Activated naive CD4-positive, alpha-beta T cell treated with anti-CD3 and anti-CD28 coated beads, Interleukin-2, amount 50 U/mL, for 16 hours (primary cell): Measurements from ENCODE around the gene OR4K13.

Experiments
- DNase-seq: peaks from one replicate; pipeline ENCODE4 v3.0.0-alpha.2; 2020

The OR4K13 gene, protein sequence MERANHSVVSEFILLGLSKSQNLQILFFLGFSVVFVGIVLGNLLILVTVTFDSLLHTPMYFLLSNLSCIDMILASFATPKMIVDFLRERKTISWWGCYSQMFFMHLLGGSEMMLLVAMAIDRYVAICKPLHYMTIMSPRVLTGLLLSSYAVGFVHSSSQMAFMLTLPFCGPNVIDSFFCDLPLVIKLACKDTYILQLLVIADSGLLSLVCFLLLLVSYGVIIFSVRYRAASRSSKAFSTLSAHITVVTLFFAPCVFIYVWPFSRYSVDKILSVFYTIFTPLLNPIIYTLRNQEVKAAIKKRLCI

DNA sequence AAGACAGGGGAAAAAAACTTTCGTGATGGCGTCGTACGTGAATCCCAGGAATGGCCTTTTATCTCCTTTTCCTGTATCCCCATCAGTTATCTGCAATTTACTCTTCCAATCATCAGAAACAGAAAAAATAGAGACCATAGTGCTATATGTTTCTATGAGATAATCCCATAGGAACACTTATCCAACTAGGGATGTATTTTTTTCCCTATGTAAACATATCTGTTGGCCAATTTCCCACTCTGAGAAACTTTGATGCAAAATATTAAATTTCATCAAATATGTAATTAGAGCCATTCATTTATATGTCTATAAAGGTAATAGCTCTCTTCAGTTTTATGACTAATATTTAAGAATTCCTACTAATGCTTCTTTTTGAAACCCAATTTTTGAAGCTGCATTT lies at the start of gene OR4K13:
OR4K13 (minus strand) TSS at position 101 of the 400 bp plus-strand sequence. CDS start 1,280 bp downstream, outside the sequence.
- DNase-seq: no peak

DNA sequence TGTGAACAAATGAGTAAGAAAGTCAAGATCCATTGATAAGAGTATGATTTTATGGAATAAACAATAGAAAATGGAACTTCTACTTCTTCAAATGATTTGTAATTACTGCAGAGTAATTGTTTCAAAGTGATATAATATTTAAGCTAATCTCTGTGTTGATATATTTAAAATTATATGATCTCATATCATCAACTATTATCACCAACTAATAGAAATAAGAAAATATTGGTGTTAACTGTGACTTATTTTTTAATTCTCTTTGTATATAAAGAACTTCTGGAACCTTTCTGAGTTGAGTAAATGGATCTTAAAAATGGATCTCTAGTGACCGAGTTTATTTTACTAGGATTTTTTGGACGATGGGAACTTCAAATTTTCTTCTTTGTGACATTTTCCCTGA lies 23.9 kb upstream of the OR4K13 start, which contains the start of gene OR4L1:
OR4L1 (plus strand) TSS at position 301 of the 400 bp plus-strand sequence; CDS start at position 301, 0 bp downstream.
- no peak for DNase-seq

DNA sequence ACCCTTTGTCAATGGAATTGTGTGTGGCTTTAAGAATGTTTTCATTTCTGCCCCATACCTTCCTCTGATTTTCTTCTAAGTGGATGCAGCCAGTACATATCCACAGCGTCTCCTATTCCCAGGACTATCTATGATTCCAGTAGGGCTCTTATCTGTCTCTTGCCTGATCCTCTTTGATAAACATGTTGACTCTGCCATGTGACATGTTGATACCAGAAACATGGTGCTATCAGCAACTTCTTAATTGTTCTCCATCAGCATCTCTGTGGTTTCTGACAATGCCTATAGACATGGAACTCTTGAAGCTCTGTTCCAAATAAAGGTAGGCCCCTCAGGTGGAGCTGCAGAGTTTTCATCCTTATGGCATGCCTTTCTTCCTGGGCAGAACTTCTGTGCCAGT lies 12.4 kb upstream of the OR4K13 start:
- DNase-seq: no peak

DNA sequence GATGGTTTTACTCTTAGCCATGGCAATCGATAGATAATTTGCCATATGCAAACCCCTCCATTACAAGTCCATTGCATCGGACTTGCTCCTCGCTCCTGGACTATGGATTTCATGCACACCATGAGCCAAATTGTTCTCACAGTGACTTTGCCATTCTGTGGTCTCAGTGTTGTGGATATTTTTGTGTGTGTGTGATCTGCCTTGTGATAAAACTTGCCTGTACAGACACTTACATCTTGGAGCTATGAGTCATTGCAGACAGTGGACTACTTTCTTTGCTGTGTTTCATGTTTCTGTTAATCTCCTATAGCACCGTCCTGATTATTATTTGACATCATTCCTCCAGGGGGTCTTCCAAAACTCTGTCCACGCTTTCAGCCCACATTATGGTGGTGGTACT lies 8.4 kb upstream of the OR4K13 start:
- no peak for DNase-seq

DNA sequence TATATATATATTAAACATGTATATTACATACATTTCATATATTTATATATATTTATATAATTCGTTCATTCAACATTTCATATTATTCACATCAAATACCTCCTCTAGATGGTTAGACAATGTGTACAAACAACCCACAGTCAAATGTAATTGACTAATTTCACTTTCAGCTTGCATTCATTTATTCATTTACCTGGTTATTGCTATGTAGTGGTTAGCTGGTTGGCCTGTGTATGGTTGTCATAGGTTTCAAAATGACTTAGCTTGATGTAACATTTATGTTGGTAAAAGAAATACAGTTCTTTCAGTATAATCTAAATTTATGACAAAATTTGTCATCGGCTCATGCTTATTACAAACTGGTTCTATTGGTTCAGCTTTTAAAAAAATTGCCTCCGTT lies 389 bp downstream of the OR4K13 start:
- no peak for DNase-seq

DNA sequence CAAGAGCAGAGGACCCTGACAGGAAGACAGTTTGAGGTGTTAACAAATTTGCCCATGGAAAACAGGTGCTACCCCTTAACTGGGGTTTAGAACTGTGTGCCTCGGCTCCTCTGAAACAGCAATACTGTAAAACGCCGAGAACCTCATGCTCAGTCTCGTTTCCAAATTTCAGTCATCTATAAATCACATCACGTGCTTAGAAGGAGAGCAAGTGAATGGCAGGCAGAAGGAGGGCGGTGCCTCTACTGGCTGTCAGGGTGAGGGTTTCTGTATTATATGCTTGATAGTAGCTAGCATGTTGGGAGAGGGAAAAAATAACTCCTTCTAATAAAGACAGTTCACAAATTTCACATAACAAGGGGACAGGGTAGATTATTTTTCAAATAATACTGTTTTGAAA lies 4.8 kb downstream of the OR4K13 start:
- no peak for DNase-seq

DNA sequence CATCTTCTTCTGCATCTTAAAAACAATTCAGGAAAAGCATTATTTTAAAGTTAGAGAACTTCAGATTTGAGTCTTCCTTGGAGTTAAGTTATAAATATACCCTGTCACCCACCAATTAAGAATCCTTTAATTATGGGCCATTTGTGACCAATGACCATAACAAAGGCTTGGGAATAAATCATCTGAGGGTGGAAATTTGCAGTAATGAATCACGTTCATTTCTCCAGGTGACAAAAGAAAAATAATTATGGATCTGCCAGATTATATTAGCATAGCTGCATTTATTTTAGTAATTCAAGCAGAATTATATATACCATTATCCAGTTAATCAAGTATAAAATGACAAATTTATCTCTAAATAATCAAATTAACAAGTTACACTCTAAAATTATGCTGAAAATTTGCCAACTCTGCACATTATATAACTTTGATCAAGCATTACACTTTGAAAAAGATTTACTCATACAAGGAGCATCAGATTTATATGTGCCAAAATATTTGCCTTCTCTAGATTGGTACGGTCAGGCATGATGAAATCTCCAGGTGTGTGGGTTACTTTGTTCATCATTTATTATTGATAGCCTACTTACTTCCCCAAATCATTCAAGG lies 16.5 kb downstream of the OR4K13 start, which contains the start of gene OR4K14:
OR4K14 (minus strand) TSS at position 51 of the 609 bp plus-strand sequence. CDS start 4,114 bp downstream, outside the sequence.
- no peak for DNase-seq

DNA sequence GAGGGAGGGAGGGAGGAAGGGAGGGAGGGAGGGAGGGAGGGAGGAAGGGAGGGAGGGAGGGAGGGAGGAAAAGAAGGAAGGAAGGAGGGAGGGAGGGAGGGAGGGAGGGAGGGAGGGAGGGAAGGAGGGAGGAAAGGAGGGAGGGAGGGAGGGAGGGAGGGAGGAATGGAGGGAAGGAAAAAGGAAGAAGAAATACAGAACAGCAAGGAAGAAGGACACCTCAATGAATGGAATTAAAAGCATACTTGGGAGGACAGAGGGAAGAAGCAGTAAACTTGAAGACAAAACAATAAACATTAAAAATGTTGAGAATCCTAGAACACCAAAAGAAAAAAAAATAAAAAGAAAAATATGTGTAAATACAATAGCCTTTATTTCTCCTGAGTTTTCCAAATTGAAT lies 27.7 kb downstream of the OR4K13 start:
- no peak for DNase-seq

DNA sequence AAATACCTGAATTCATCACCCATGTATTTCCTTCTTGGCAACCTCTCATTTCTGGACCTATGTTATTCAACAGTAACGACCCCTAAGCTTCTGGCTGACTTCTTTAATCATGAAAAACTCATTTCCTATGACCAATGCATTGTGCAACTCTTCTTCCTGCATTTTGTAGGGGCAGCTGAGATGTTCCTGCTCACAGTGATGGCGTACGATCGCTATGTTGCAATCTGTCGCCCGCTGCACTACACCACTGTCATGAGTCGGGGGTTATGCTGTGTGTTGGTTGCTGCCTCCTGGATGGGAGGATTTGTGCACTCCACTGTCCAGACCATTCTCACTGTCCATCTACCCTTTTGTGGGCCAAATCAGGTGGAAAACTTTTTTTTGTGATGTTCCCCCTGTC lies 33.5 kb downstream of the OR4K13 start:
- DNase-seq: no peak

DNA sequence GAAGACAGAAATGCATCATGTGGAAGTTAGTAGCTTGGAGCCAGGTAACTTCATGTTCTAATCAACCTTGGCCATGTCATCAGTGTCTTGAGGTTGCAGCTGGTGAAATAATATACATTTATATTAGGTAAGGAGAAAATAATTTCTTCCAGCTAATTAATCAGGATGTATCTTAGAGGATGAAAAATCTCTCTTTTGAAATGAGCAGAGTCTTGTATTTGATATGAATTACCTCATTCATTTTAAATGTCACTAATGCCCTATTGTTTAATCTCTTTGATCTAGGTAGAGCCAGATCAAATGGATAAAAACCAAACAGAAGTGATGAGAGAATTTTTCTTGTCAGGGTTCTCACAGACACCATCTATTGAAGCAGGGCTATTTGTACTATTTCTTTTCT lies 34.0 kb downstream of the OR4K13 start, which contains the start of gene OR4Q2:
OR4Q2 (plus strand) TSS at position 301 of the 400 bp plus-strand sequence.
- no peak for DNase-seq

DNA sequence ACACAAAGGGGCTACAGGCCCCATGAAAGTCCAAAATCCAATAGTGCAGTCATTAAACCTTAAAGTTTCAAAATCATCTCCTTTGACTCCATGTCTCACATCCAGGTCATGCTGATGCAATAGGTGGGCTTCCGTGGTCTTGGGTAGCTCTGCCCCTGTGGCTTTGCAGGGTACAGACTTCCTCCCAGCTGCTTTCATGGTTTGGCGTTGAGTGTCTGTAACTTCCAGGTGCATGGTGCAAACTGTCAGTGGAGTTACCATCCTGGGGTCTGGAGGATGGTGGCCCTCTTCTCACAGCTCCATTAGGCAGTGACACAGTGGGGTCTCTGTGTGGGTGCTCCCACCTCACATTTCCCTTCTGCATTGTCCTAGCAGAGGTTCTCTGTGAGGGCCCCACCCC lies 42.4 kb downstream of the OR4K13 start:
- no peak for DNase-seq
